Measurements from ENCODE around the gene CD36. TPM values are rescaled to one million over a fixed set of nuclear protein-coding genes. Genes with fewer than 3 reads are reported as not detected.

Gene CD36
- 15.8 TPM for polyA plus RNA-seq (2013)

- DNase-seq, result peak in 2 of 3 donors; percentile 41 to 51
- no peaks in the 10 kb centered on the region for H3K9me3 ChIP-seq (ENCODE audit: control extremely low read depth in 1 of 5, control insufficient read depth in 4 of 5, insufficient read depth in 2 of 5, low read depth in 1 of 5, low read length in 4 of 5)
- H3K27me3 ChIP-seq (replicated peaks in 2 of 5; ENCODE audit: control insufficient read depth in 4 of 5, insufficient read depth in 5 of 5, low read length in 4 of 5), result no peaks in the 10 kb centered on the region
- POLR2A ChIA-PET, result no interaction called here
- H3K4me3 ChIP-seq (ENCODE audit: control insufficient read depth in 1 of 7, extremely low read depth in 1 of 7, insufficient read depth in 4 of 7, low read depth in 2 of 7, low read length in 6 of 7), result peak within 1 kb of the TSS in 1 of 7 experiments; percentile 42
- no CpG with 5 or more reads among the region's 4 CpGs for WGBS (ENCODE audit: insufficient coverage)
- CTCF ChIA-PET, result no interaction called here
- H3K36me3 ChIP-seq (ENCODE audit: control insufficient read depth in 4 of 4, insufficient read depth in 4 of 4, low read length in 3 of 4), result no peaks in the 10 kb centered on the region
- H3K27ac ChIP-seq (ENCODE audit: insufficient read depth in 1 of 2, low read depth in 1 of 2, low read length in 2 of 2, poor library complexity in 1 of 2, severe bottlenecking in 2 of 2), result no peak within 1 kb of the TSS
- peaks cover 2 to 46% (median 10%) of the 10 kb centered on the region in 4 experiments for H3K4me1 ChIP-seq (ENCODE audit: control extremely low read depth in 1 of 4, control insufficient read depth in 4 of 4, insufficient read depth in 4 of 4, low read length in 3 of 4)
Measured at GRCh38 chr7:80637911-80638765, at the start of gene CD36. Gene CD36, plus strand, starts transcription at chr7:80638642. Its CDS starts 8,099 bp downstream, at chr7:80646741.

GRCh38 chr7:80589631-80590030, 48.8 kb upstream of the CD36 start:
- no peaks in the 10 kb centered on the region for H3K27me3 ChIP-seq (replicated peaks in 2 of 5; ENCODE audit: control insufficient read depth in 4 of 5, insufficient read depth in 5 of 5, low read length in 4 of 5)
- POLR2A ChIA-PET, result interaction anchor here (1.0 kb wide), 1 partner anchor 875 kb away, joined by 3 read pairs; no protein-coding TSS in a partner anchor
- peaks cover 4 to 39% (median 23%) of the 10 kb centered on the region in 4 experiments for H3K4me1 ChIP-seq (ENCODE audit: control extremely low read depth in 1 of 4, control insufficient read depth in 4 of 4, insufficient read depth in 4 of 4, low read length in 3 of 4)
- peak; percentile 47 to 91 (median 82) for DNase-seq
- H3K27ac ChIP-seq (ENCODE audit: insufficient read depth in 1 of 2, low read depth in 1 of 2, low read length in 2 of 2, poor library complexity in 1 of 2, severe bottlenecking in 2 of 2), result peak overlapping the region; percentile 51 to 70
- no CpG with 5 or more reads among the region's 1 CpG for WGBS (ENCODE audit: insufficient coverage)
- H3K36me3 ChIP-seq (ENCODE audit: control insufficient read depth in 4 of 4, insufficient read depth in 4 of 4, low read length in 3 of 4), result no peaks in the 10 kb centered on the region
- H3K4me3 ChIP-seq (ENCODE audit: control insufficient read depth in 1 of 7, extremely low read depth in 1 of 7, insufficient read depth in 4 of 7, low read depth in 2 of 7, low read length in 6 of 7), result peak overlapping the region in 2 of 7 experiments; percentile 11 to 43
- H3K9me3 ChIP-seq (ENCODE audit: control extremely low read depth in 1 of 5, control insufficient read depth in 4 of 5, insufficient read depth in 2 of 5, low read depth in 1 of 5, low read length in 4 of 5), result no peaks in the 10 kb centered on the region
- CTCF ChIA-PET, result interaction anchor here (1.0 to 1.5 kb wide), 3 partner anchors 9 to 18 kb away, joined by 3 read pairs; no protein-coding TSS in a partner anchor

GRCh38 chr7:80591654-80592053, 46.8 kb upstream of the CD36 start:
- Histone ChIP-seq H3K36me3 (ENCODE audit: control insufficient read depth in 4 of 4, insufficient read depth in 4 of 4, low read length in 3 of 4) (no peaks in the 10 kb centered on the region), H3K9me3 (ENCODE audit: control extremely low read depth in 1 of 5, control insufficient read depth in 4 of 5, insufficient read depth in 2 of 5, low read depth in 1 of 5, low read length in 4 of 5) (no peaks in the 10 kb centered on the region), H3K4me3 (ENCODE audit: control insufficient read depth in 1 of 7, extremely low read depth in 1 of 7, insufficient read depth in 4 of 7, low read depth in 2 of 7, low read length in 6 of 7) (no peak overlapping the region), H3K4me1 (ENCODE audit: control extremely low read depth in 1 of 4, control insufficient read depth in 4 of 4, insufficient read depth in 4 of 4, low read length in 3 of 4) (peaks cover 4 to 34% (median 23%) of the 10 kb centered on the region in 4 experiments), H3K27me3 (replicated peaks in 2 of 5; ENCODE audit: control insufficient read depth in 4 of 5, insufficient read depth in 5 of 5, low read length in 4 of 5) (no peaks in the 10 kb centered on the region), H3K27ac (ENCODE audit: insufficient read depth in 1 of 2, low read depth in 1 of 2, low read length in 2 of 2, poor library complexity in 1 of 2, severe bottlenecking in 2 of 2) (no peak overlapping the region)
- POLR2A ChIA-PET, result no interaction called here
- DNase-seq, result no peak
- no CpG with 5 or more reads among the region's 1 CpG for WGBS (ENCODE audit: insufficient coverage)
- CTCF ChIA-PET, result no interaction called here

GRCh38 chr7:80593869-80594586, 44.4 kb upstream of the CD36 start:
- H3K27me3 ChIP-seq (replicated peaks in 2 of 5; ENCODE audit: control insufficient read depth in 4 of 5, insufficient read depth in 5 of 5, low read length in 4 of 5), result no peaks in the 10 kb centered on the region
- no peak overlapping the region for H3K27ac ChIP-seq (ENCODE audit: insufficient read depth in 1 of 2, low read depth in 1 of 2, low read length in 2 of 2, poor library complexity in 1 of 2, severe bottlenecking in 2 of 2)
- POLR2A ChIA-PET, result no interaction called here
- 100% methylated on average over 3 of the region's 7 CpGs for WGBS (ENCODE audit: insufficient coverage)
- H3K4me1 ChIP-seq (ENCODE audit: control extremely low read depth in 1 of 4, control insufficient read depth in 4 of 4, insufficient read depth in 4 of 4, low read length in 3 of 4), result peaks cover 3 to 22% (median 11%) of the 10 kb centered on the region in 4 experiments
- no peak overlapping the region for H3K4me3 ChIP-seq (ENCODE audit: control insufficient read depth in 1 of 7, extremely low read depth in 1 of 7, insufficient read depth in 4 of 7, low read depth in 2 of 7, low read length in 6 of 7)
- no peaks in the 10 kb centered on the region for H3K36me3 ChIP-seq (ENCODE audit: control insufficient read depth in 4 of 4, insufficient read depth in 4 of 4, low read length in 3 of 4)
- no peak for DNase-seq
- CTCF ChIA-PET, result no interaction called here
- no peaks in the 10 kb centered on the region for H3K9me3 ChIP-seq (ENCODE audit: control extremely low read depth in 1 of 5, control insufficient read depth in 4 of 5, insufficient read depth in 2 of 5, low read depth in 1 of 5, low read length in 4 of 5)

GRCh38 chr7:80596933-80597517, 41.4 kb upstream of the CD36 start:
- 100% methylated on average over 2 of the region's 4 CpGs for WGBS (ENCODE audit: insufficient coverage)
- Histone ChIP-seq H3K4me1 (ENCODE audit: control extremely low read depth in 1 of 4, control insufficient read depth in 4 of 4, insufficient read depth in 4 of 4, low read length in 3 of 4) (peaks cover 0 to 1% (median 0%) of the 10 kb centered on the region in 4 experiments), H3K36me3 (ENCODE audit: control insufficient read depth in 4 of 4, insufficient read depth in 4 of 4, low read length in 3 of 4) (no peaks in the 10 kb centered on the region), H3K9me3 (ENCODE audit: control extremely low read depth in 1 of 5, control insufficient read depth in 4 of 5, insufficient read depth in 2 of 5, low read depth in 1 of 5, low read length in 4 of 5) (no peaks in the 10 kb centered on the region), H3K27me3 (replicated peaks in 2 of 5; ENCODE audit: control insufficient read depth in 4 of 5, insufficient read depth in 5 of 5, low read length in 4 of 5) (no peaks in the 10 kb centered on the region), H3K4me3 (ENCODE audit: control insufficient read depth in 1 of 7, extremely low read depth in 1 of 7, insufficient read depth in 4 of 7, low read depth in 2 of 7, low read length in 6 of 7) (no peak overlapping the region), H3K27ac (ENCODE audit: insufficient read depth in 1 of 2, low read depth in 1 of 2, low read length in 2 of 2, poor library complexity in 1 of 2, severe bottlenecking in 2 of 2) (no peak overlapping the region)
- CTCF ChIA-PET, result no interaction called here
- no peak for DNase-seq
- POLR2A ChIA-PET, result no interaction called here

- no peaks in the 10 kb centered on the region for H3K36me3 ChIP-seq (ENCODE audit: control insufficient read depth in 4 of 4, insufficient read depth in 4 of 4, low read length in 3 of 4)
- no peaks in the 10 kb centered on the region for H3K27me3 ChIP-seq (replicated peaks in 2 of 5; ENCODE audit: control insufficient read depth in 4 of 5, insufficient read depth in 5 of 5, low read length in 4 of 5)
- H3K4me3 ChIP-seq (ENCODE audit: control insufficient read depth in 1 of 7, extremely low read depth in 1 of 7, insufficient read depth in 4 of 7, low read depth in 2 of 7, low read length in 6 of 7), result no peak overlapping the region
- H3K4me1 ChIP-seq (ENCODE audit: control extremely low read depth in 1 of 4, control insufficient read depth in 4 of 4, insufficient read depth in 4 of 4, low read length in 3 of 4), result peaks cover 0 to 1% (median 0%) of the 10 kb centered on the region in 4 experiments
- H3K9me3 ChIP-seq (ENCODE audit: control extremely low read depth in 1 of 5, control insufficient read depth in 4 of 5, insufficient read depth in 2 of 5, low read depth in 1 of 5, low read length in 4 of 5), result no peaks in the 10 kb centered on the region
- no peak for DNase-seq
- ChIA-PET POLR2A (no interaction called here), CTCF (interaction anchor here (1.3 to 1.5 kb wide), 2 partner anchors 8 to 10 kb away, joined by 3 to 4 read pairs; no protein-coding TSS in a partner anchor)
- H3K27ac ChIP-seq (ENCODE audit: insufficient read depth in 1 of 2, low read depth in 1 of 2, low read length in 2 of 2, poor library complexity in 1 of 2, severe bottlenecking in 2 of 2), result no peak overlapping the region
Measured at GRCh38 chr7:80597875-80598274, 40.6 kb upstream of the CD36 start.
